Gastrocnemius medialis (tissue), 4 donors: ENCODE data around the gene MIX23. TPM values are rescaled to one million over a fixed set of nuclear protein-coding genes. Genes with fewer than 3 reads are reported as not detected.

Experiments used
- ATAC-seq, 2 donors: fragments of 150-250 bp; one replicate each; pipeline ENCODE4 v1.9.1; 2016
- DNase-seq, 2 donors: peaks; one replicate each; pipeline ENCODE4 v3.0.0-alpha.2; 2019
- H3K27ac ChIP-seq, 4 donors: fragments of 200-600 bp; sonication (generic); 1 replicate in 1 of 4; 2 replicates in 3 of 4; pipeline ENCODE4 v1.5.1; 2016 to 2018; ENCODE audit warnings: mild to moderate bottlenecking in 2 of 4, moderate library complexity in 1 of 4
- H3K27me3 ChIP-seq, 3 donors: fragments of 200-600 bp; sonication (generic) in 2 of 3; 1 replicate in 1 of 3; 2 replicates in 2 of 3; pipeline versions ENCODE4 v1.5.1 to v1.6.0; 2016 to 2019; ENCODE audit warnings: mild to moderate bottlenecking in 1 of 3, moderate library complexity in 1 of 3
- H3K36me3 ChIP-seq, 2 donors: fragments of 200-600 bp; sonication (generic) in 1 of 2; one replicate each; pipeline ENCODE4 v1.5.1; 2017 to 2018
- H3K4me1 ChIP-seq, 2 donors: fragments of 200-600 bp; sonication (generic) in 1 of 2; one replicate each; pipeline ENCODE4 v1.5.1; 2016 to 2017; ENCODE audit warnings: mild to moderate bottlenecking in 2 of 2
- H3K4me3 ChIP-seq, 4 donors: fragments of 200-600 bp; sonication (generic) in 3 of 4; 1 replicate in 1 of 4; 2 replicates in 3 of 4; pipeline ENCODE4 v1.5.1; 2016 to 2019; ENCODE audit warnings: mild to moderate bottlenecking in 2 of 4
- H3K9me3 ChIP-seq, 3 donors: fragments of 200-600 bp; sonication (generic) in 2 of 3; 1 replicate in 1 of 3; 2 replicates in 2 of 3; pipeline ENCODE4 v1.5.1; 2016 to 2019
- POLR2A ChIP-seq, 2 donors: fragments of 450-650 bp; IDR thresholded peaks; one replicate each; pipeline ENCODE4 v1.6.1; 2017; ENCODE audit warnings: antibody characterized with exemption in 2 of 2, mild to moderate bottlenecking in 2 of 2, moderate library complexity in 2 of 2
- in situ Hi-C, 4 donors: fragments of 200-750 bp; cut with MboI; loops; one replicate each; pipeline versions ENCODE4 v1.15.0 to v1.8.0; 2017; ENCODE audit warnings: low sequenced_read_pairs in 4 of 4
- intact Hi-C: fragments of 100-400 bp; cut with DNase I; formaldehyde crosslinking; loops from one replicate; pipeline ENCODE4 v1.15.1; 2023; ENCODE audit warnings: low total_unique reads
- total RNA-seq, 4 donors: library from RNA; depleted of rRNA; stranded (reverse); fragments of >200 nt; gene quantifications; one replicate each; pipeline versions ENCODE4 v1.1.0 to v1.2.3, GENCODE V29; 2016
- TF ChIP-seq, protein P1 (sequence below), 5 experiments: fragments of 450-650 bp in 3 of 5; fragments of 200-600 bp in 2 of 5; sonication (generic) in 2 of 5; IDR thresholded peaks in 4 of 5; conservative IDR thresholded peaks in 1 of 5; 1 replicate in 4 of 5; 2 replicates in 1 of 5; pipeline ENCODE4 v1.5.1; 2016 to 2019; ENCODE audit warnings: antibody characterized with exemption in 5 of 5, mild to moderate bottlenecking in 3 of 5, moderate library complexity in 3 of 5

The MIX23 gene
- total RNA-seq, 4 donors from 2014 or later = 16.5 to 26.0 (median 23.7) TPM

GRCh38 chr3:122350814-122351418 lies 32.1 kb downstream of the MIX23 start:
- no peak overlapping the region for H3K27ac ChIP-seq
- ATAC-seq (no peak), DNase-seq (no peak)
- TF ChIP-seq, protein P1, sequence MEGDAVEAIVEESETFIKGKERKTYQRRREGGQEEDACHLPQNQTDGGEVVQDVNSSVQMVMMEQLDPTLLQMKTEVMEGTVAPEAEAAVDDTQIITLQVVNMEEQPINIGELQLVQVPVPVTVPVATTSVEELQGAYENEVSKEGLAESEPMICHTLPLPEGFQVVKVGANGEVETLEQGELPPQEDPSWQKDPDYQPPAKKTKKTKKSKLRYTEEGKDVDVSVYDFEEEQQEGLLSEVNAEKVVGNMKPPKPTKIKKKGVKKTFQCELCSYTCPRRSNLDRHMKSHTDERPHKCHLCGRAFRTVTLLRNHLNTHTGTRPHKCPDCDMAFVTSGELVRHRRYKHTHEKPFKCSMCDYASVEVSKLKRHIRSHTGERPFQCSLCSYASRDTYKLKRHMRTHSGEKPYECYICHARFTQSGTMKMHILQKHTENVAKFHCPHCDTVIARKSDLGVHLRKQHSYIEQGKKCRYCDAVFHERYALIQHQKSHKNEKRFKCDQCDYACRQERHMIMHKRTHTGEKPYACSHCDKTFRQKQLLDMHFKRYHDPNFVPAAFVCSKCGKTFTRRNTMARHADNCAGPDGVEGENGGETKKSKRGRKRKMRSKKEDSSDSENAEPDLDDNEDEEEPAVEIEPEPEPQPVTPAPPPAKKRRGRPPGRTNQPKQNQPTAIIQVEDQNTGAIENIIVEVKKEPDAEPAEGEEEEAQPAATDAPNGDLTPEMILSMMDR (IDR thresholded peaks at IDR 0.05 in 4 of 5, conservative IDR thresholded peaks at IDR 0.05 in 1 of 5) = no peak
- no peak for TF ChIP-seq POLR2A (IDR thresholded peaks at IDR 0.05)
- H3K27me3 ChIP-seq = no peaks in the 10 kb centered on the region
- no peak overlapping the region for H3K4me3 ChIP-seq
- intact Hi-C loops = no loop called here
- H3K9me3 ChIP-seq = no peaks in the 10 kb centered on the region
- H3K36me3 ChIP-seq = no peaks in the 10 kb centered on the region
- H3K4me1 ChIP-seq = no peaks in the 10 kb centered on the region
- in situ Hi-C loops = loop anchor here in 2 of 4 donors (25.0 kb wide), 1 partner anchor 814 kb away; the partner anchor contains the start of gene POLQ (in 2 of the 2)

GRCh38 chr3:122349171-122349570 lies 33.9 kb downstream of the MIX23 start:
- in situ Hi-C loops = no loop called here
- Histone ChIP-seq H3K27ac (no peak overlapping the region), H3K27me3 (no peaks in the 10 kb centered on the region), H3K4me1 (no peaks in the 10 kb centered on the region), H3K4me3 (no peak overlapping the region), H3K9me3 (no peaks in the 10 kb centered on the region), H3K36me3 (no peaks in the 10 kb centered on the region)
- no peak for TF ChIP-seq POLR2A (IDR thresholded peaks at IDR 0.05)
- TF ChIP-seq, protein P1 (IDR thresholded peaks at IDR 0.05 in 4 of 5, conservative IDR thresholded peaks at IDR 0.05 in 1 of 5) = no peak
- intact Hi-C loops = no loop called here
- ATAC-seq (no peak), DNase-seq (no peak)

DNA sequence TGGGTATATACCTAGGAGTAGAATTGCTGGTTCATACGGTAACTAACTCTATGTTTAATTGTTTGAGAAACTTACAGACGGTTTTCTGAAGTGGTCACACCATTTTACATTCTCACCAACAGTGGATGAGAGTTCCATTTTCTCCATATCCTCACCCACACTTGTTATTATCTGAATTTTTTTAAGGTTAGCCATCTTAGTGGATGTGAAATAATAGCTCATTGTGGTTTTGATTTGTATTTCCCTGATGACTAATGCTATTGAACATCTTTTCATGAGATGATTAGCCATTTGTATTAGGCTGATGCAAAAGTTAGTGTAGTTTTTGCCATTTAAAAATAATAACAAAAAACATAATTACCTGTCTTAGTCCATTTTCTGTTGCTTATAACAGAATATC lies 39.4 kb downstream of the MIX23 start:
- intact Hi-C loops = no loop called here
- Histone ChIP-seq H3K27me3 (no peaks in the 10 kb centered on the region), H3K9me3 (no peaks in the 10 kb centered on the region), H3K4me3 (no peak overlapping the region), H3K27ac (no peak overlapping the region), H3K4me1 (no peaks in the 10 kb centered on the region), H3K36me3 (no peaks in the 10 kb centered on the region)
- ATAC-seq = no peak
- TF ChIP-seq POLR2A (IDR thresholded peaks at IDR 0.05) = no peak
- TF ChIP-seq, protein P1 (IDR thresholded peaks at IDR 0.05 in 4 of 5, conservative IDR thresholded peaks at IDR 0.05 in 1 of 5) = no peak
- DNase-seq = no peak
- in situ Hi-C loops = no loop called here

- no peaks in the 10 kb centered on the region for H3K9me3 ChIP-seq
- ATAC-seq (no peak), DNase-seq (no peak)
- intact Hi-C loops = no loop called here
- no peak overlapping the region for H3K4me3 ChIP-seq
- H3K27me3 ChIP-seq = no peaks in the 10 kb centered on the region
- no peak for TF ChIP-seq POLR2A (IDR thresholded peaks at IDR 0.05)
- TF ChIP-seq, protein P1 (IDR thresholded peaks at IDR 0.05 in 4 of 5, conservative IDR thresholded peaks at IDR 0.05 in 1 of 5) = no peak
- no peaks in the 10 kb centered on the region for H3K4me1 ChIP-seq
- no peak overlapping the region for H3K27ac ChIP-seq
- in situ Hi-C loops = no loop called here
- H3K36me3 ChIP-seq = no peaks in the 10 kb centered on the region
These were observed 40.2 kb downstream of the MIX23 start for GRCh38 chr3:122342803-122343202.

GRCh38 chr3:122332551-122332950 lies 50.5 kb downstream of the MIX23 start:
- no peak overlapping the region for H3K27ac ChIP-seq
- H3K36me3 ChIP-seq = no peaks in the 10 kb centered on the region
- no peaks in the 10 kb centered on the region for H3K9me3 ChIP-seq
- in situ Hi-C loops = no loop called here
- intact Hi-C loops = no loop called here
- no peaks in the 10 kb centered on the region for H3K27me3 ChIP-seq
- no peak for ATAC-seq
- H3K4me3 ChIP-seq = no peak overlapping the region
- no peaks in the 10 kb centered on the region for H3K4me1 ChIP-seq
- DNase-seq = no peak
- TF ChIP-seq, protein P1 (IDR thresholded peaks at IDR 0.05 in 4 of 5, conservative IDR thresholded peaks at IDR 0.05 in 1 of 5) = no peak
- no peak for TF ChIP-seq POLR2A (IDR thresholded peaks at IDR 0.05)
